ENCODE results near the gene NXPE3. TPM values are rescaled to one million over a fixed set of nuclear protein-coding genes. Genes with fewer than 3 reads are reported as not detected.

The NXPE3 gene
- total and polyA plus RNA-seq, 10 of the 15 experiments (the other 5 are each of a cell fraction or from before 2014, with no cell fraction given), result 2.0 to 8.7 (median 5.2) TPM

GRCh38 chr3:101812895-101813294, 33.9 kb downstream of the NXPE3 start:
- ATAC-seq, result no peak
- TF ChIP-seq ZNF384 (IDR thresholded peaks at IDR 0.05; ENCODE audit: borderline replicate concordance, low read depth, low read length) (no peak), MLLT1 (IDR thresholded peaks at IDR 0.05) (no peak), ATF2 (IDR thresholded peaks at IDR 0.05; ENCODE audit: low read length) (no peak), FOS (IDR thresholded peaks at IDR 0.05; ENCODE audit: borderline replicate concordance, extremely low read depth, insufficient read length) (no peak), BCL11A (IDR thresholded peaks at IDR 0.05; ENCODE audit: low read depth, low read length) (no peak), ZBTB40 (IDR thresholded peaks at IDR 0.05; ENCODE audit: borderline replicate concordance) (no peak), SIX5 (IDR thresholded peaks at IDR 0.05; ENCODE audit: low read depth, low read length, severe bottlenecking) (no peak), SIN3A (IDR thresholded peaks at IDR 0.05; ENCODE audit: low read depth, low read length) (no peak), PKNOX1 (IDR thresholded peaks at IDR 0.05) (no peak), NFIC (IDR thresholded peaks at IDR 0.05; ENCODE audit: low read depth, low read length) (no peak), HDAC2 (IDR thresholded peaks at IDR 0.05) (no peak), ZNF622 (IDR thresholded peaks at IDR 0.05) (no peak), SMAD5 (IDR thresholded peaks at IDR 0.05; ENCODE audit: low read depth) (no peak), MTA3 (IDR thresholded peaks at IDR 0.05; ENCODE audit: borderline replicate concordance, low read length) (no peak), FOXK2 (IDR thresholded peaks at IDR 0.05) (no peak), HDAC6 (IDR thresholded peaks at IDR 0.05; ENCODE audit: unreplicated experiment) (no peak)

More at GRCh38 chr3:101812895-101813294, 33.9 kb downstream of the NXPE3 start:
- Histone ChIP-seq H3K4me3 (no peak overlapping the region), H3K9ac (ENCODE audit: control insufficient read depth, insufficient read depth, low read length) (no peak overlapping the region), H3K27ac (ENCODE audit: control insufficient read depth, insufficient read depth) (no peak overlapping the region), H3K4me2 (ENCODE audit: control insufficient read depth, insufficient read depth) (no peak overlapping the region), H3K36me3 (ENCODE audit: control insufficient read depth in 2 of 2, insufficient read depth in 2 of 2, low read length in 1 of 2) (peaks cover 0 to 5% of the 10 kb centered on the region in 2 experiments; a peak in 1 of 4 replicates), H2AFZ (ENCODE audit: control insufficient read depth, low read depth, low read length) (no peak overlapping the region), H3K27me3 (replicated peaks in 1 of 2; ENCODE audit: control insufficient read depth in 2 of 2, insufficient read depth in 2 of 2, low read length in 1 of 2) (no peaks in the 10 kb centered on the region), H3K9me3 (replicated peaks; ENCODE audit: control insufficient read depth, insufficient read depth, low read length) (peaks cover 2% of the 10 kb centered on the region; the same call in 1 of the 3 replicates), H3K4me1 (ENCODE audit: control insufficient read depth, insufficient read depth, low read length) (peaks cover 22% of the 10 kb centered on the region), H4K20me1 (ENCODE audit: control insufficient read depth, insufficient read depth) (no peaks in the 10 kb centered on the region), H3K79me2 (ENCODE audit: control insufficient read depth, insufficient read depth, low read length) (no peaks in the 10 kb centered on the region)
- FAIRE-seq, result no peak
- in situ Hi-C loops (cut with MboI) (loop anchor here (5.0 kb wide), 2 partner anchors 414 to 719 kb away; no protein-coding TSS in a partner anchor), intact Hi-C loops (cut with micrococcal nuclease; ENCODE audit: unreplicated experiment) (loop anchor here (1.0 to 5.0 kb wide), 4 partner anchors 38 to 412 kb away; no protein-coding TSS in a partner anchor)
- CTCF ChIA-PET, result interaction anchor here (0.6 to 15.9 kb wide), 22 partner anchors 9 to 724 kb away, joined by 3 to 1057 read pairs (median 4); no protein-coding TSS in a partner anchor
- BruUV-seq (replicated peaks), result no TSS peak
- RAD21 ChIA-PET (ENCODE audit: unreplicated experiment), result interaction anchor here (0.5 to 15.9 kb wide), 14 partner anchors 11 to 724 kb away, joined by 3 to 659 read pairs (median 6); no protein-coding TSS in a partner anchor
- SMC1A ChIA-PET (ENCODE audit: uncharacterized antibody, unreplicated experiment), result interaction anchor here (0.6 to 19.7 kb wide), 19 partner anchors 10 to 861 kb away, joined by 3 to 949 read pairs (median 4); no protein-coding TSS in a partner anchor
- POLR2A ChIA-PET, result interaction anchor here (0.7 to 0.8 kb wide), 4 partner anchors 17 to 412 kb away, joined by 3 to 5 read pairs (median 4); no protein-coding TSS in a partner anchor
- DNase-seq (ENCODE audit: low read depth, low spot score), result no peak
